Measurements from ENCODE around the gene GJC2. TPM values are rescaled to one million over a fixed set of nuclear protein-coding genes. Genes with fewer than 3 reads are reported as not detected.
A peak's percentile ranks its signal among the peaks of the same experiment; 100 is the strongest.
"Not testable (repeated sequence)": the region's sequence is repeated elsewhere in the genome, so short reads cannot be mapped to it uniquely, and the experiment has no call there.

The GJC2 gene
- total RNA-seq, 2 experiments from 2014 or later = 1.1 to 1.2 TPM

DNA sequence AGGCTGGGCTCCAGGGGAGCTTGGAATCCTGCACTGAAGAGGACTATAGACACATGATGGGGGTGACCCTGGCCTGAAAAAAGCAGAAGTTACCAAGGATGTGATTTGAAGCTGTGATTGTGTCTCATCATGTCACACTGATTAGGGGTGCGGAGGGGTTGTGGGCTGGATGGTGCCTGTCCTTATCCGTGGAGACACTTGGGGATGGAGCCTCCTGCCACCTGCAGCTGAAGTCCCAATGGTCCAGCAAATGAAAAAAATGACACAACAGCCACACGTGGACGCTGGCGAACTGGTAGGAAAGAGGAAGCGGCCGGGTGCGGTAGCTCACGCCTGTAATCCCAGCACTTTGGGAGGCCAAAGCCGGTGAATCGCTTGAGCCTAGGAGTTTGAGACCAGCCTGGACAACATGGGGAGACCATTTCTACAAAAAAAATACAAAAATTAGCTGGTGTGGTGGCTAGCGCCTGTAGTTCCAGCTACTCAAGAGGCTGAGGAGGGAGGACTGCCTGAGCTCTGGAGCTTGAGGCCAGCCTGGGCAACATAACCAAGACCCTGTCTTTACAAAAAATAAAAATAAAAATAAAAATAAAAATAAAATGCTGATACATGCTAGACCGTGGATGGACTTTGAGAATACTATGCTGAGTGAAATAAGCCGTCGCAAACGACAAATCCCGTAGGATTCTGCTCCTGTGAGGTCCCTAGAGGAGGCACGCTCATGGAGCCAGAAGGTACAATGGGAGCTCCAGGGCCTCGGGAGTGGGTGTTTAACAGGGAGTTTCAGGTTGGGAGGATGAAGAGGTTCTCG lies 15.0 kb downstream of the GJC2 start:
- Mint-ChIP-seq H3K4me3 (peak overlapping the region; percentile 91), H3K27me3 (no peaks in the 10 kb centered on the region), H3K36me3 (no peaks in the 10 kb centered on the region), H3K9me3 (no peaks in the 10 kb centered on the region), H3K27ac (peak overlapping the region; percentile 95), H3K4me1 (peaks cover 44% of the 10 kb centered on the region)
- DNase-seq = no peak

DNA sequence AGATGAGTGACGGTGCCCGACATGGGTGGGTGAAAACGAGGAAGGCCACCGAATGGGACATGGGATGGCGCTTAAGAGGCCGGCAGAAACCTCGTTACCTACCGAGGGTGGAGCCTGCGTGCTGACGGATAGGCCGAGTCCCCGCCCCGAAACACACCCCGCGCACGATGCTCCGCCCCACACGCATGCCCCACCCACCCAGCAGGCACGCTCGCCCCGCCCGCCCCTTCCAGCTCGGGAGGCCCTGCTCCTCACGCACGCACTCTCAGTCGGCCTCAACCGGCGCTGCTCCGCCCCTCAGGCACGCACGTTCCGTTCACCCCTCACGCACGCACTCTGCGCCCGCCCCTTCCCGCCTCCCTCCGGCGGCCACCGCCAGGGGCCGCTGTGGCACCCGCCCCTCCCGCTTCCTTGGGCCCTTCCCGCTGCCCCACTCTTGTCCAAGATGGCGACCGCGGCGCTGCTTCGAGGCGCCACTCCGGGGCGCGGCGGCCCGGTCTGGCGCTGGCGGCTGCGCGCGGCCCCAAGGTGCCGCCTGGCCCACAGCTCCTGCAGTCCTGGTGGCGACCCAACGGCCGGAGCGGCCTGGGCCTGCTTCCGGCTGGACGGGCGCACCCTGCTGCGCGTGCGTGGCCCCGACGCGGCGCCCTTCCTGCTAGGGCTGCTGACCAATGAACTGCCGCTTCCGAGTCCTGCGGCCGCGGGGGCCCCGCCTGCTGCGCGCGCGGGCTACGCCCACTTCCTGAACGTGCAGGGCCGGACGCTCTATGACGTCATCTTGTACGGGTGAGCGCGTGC lies 15.8 kb downstream of the GJC2 start, which contains the start of gene IBA57:
IBA57 (plus strand) TSS at position 433 of the 798 bp plus-strand sequence; CDS start at position 446, 13 bp downstream.
- Mint-ChIP-seq H3K36me3 (no peaks in the 10 kb centered on the region), H3K4me1 (peaks cover 46% of the 10 kb centered on the region), H3K27ac (peak within 1 kb of the TSS; percentile 95), H3K27me3 (no peaks in the 10 kb centered on the region), H3K9me3 (no peaks in the 10 kb centered on the region), H3K4me3 (peak within 1 kb of the TSS; percentile 91)
- peak; percentile 100 for DNase-seq

DNA sequence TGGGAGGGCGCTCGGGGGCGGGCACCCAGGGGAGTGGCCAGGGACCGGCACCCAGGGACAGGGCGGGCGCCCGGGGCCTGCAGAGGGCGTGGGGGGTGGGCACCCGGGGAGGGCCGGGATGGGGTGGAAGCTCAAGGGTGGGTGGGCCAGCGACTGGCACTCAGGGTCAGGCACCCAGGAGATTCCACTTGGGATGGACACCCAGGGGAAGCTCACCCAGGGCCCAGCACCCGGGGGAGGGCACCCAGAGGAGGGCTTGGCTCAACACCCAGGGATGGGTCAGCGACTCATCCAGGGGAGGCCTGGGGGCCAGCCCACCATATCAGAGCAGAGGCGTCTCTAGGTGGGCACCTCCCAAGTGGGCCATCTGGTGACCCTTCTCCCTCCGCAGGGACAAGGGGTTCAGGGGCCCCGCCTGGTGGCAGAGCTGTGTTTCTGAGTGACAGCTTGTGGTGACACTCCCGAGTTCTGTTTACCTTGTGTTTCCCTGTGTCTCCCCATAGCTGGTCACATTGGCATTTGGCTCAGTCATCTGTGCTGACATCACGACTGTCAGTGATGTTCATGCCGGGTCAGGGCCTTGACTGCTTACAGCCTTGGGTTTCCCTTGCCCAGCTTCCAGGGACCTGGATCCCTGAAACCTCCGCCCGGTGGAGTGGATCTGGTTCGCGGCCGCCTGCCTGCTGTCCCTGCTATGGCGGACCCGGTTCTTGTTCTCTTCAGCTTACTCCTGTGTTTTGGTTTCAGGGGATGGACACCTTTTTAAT lies 16.6 kb downstream of the GJC2 start:
- no peaks in the 10 kb centered on the region for H3K36me3 Mint-ChIP-seq
- peak; percentile 60 for DNase-seq
- H3K4me3 Mint-ChIP-seq = peak overlapping the region; percentile 76

DNA sequence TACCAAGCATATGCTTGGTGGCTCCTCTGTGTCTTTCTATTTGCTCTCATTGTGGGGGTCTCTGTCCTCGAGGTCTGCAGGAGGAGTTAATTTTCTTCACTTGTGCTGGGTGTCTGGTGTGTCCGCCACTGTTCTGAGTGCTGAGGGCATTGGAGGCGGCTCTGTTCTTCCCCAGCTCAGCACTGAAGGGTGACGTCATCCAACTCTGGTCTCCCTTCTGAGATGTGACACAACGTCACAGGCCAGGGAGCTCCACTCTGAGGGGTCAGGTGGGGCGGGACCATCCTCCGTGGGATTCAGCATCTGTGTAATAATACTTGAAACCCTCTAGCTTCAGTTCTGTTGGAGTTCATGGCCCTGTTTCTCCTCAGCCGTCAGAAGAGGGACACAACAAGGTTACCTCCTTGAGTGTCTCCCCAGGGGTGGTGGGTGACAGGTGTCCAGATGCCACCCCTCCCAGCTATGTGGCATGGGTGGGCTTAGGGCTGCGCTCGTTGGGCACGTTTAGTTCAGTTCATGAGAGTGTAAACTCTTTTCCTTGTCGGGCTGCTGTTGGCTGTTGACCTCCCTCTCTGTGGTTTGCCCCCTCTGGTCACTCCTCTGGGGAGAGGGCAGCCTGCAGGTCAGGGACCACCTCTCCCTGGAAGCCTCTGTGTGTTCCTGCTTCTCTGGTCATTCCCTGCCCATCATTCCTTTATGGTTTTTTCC lies 19.0 kb downstream of the GJC2 start:
- H3K9me3 Mint-ChIP-seq = no peaks in the 10 kb centered on the region
- no peaks in the 10 kb centered on the region for H3K27me3 Mint-ChIP-seq
- H3K27ac Mint-ChIP-seq = peak overlapping the region; percentile 2
- DNase-seq = no peak
- no peaks in the 10 kb centered on the region for H3K36me3 Mint-ChIP-seq
- no peak overlapping the region for H3K4me3 Mint-ChIP-seq
- H3K4me1 Mint-ChIP-seq = peaks cover 31% of the 10 kb centered on the region

More for the DNA sequence above, 16.6 kb downstream of the GJC2 start:
- H3K9me3 Mint-ChIP-seq = no peaks in the 10 kb centered on the region
- H3K4me1 Mint-ChIP-seq = peaks cover 45% of the 10 kb centered on the region
- peak overlapping the region; percentile 76 for H3K27ac Mint-ChIP-seq
- H3K27me3 Mint-ChIP-seq = no peaks in the 10 kb centered on the region

DNA sequence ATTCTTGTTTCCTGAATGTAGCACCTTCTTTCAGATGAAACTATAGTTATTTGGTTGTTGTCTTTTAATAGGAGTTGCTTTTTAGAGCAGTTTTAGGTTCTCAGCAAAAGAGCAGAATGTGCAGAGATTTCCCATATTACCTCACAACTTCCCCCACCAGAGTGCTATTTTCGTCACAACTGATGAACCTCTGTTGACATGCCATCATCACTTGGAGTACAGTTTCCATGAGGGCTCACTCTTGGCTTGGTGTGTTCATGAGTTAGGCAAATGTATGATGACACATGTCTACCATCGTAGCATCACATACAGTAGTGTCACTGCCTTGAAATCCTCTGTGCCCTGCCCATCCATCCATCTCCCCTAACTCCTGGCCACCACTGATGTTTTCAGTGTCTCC lies 19.6 kb downstream of the GJC2 start:
- Mint-ChIP-seq H3K27ac (no peak overlapping the region), H3K9me3 (no peaks in the 10 kb centered on the region), H3K4me1 (peaks cover 25% of the 10 kb centered on the region), H3K27me3 (no peaks in the 10 kb centered on the region), H3K36me3 (no peaks in the 10 kb centered on the region), H3K4me3 (no peak overlapping the region)
- DNase-seq = no peak

DNA sequence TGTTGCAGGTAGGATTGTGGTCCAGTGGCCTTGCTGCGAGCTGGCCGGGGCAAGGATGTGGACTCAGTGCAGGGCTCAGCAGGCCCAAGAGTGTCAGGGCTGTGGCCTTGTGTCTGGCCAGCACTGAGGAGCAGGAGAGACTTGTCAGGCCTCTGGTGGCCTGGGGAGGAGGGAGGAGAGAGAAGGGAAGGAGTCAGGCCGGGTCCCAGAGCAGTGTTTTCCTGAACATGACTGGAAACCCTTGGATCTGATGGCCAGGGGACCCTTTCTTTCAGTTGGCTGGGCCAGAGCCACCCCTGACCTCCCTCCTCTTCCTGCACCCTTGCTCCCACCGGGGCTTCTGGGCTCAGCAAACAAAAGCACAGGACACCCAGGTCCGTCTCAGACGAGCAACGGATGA lies 20.9 kb downstream of the GJC2 start:
- DNase-seq = no peak
- Mint-ChIP-seq H3K4me3 (no peak overlapping the region), H3K4me1 (peaks cover 17% of the 10 kb centered on the region), H3K27me3 (no peaks in the 10 kb centered on the region), H3K27ac (no peak overlapping the region), H3K9me3 (no peaks in the 10 kb centered on the region), H3K36me3 (no peaks in the 10 kb centered on the region)

DNA sequence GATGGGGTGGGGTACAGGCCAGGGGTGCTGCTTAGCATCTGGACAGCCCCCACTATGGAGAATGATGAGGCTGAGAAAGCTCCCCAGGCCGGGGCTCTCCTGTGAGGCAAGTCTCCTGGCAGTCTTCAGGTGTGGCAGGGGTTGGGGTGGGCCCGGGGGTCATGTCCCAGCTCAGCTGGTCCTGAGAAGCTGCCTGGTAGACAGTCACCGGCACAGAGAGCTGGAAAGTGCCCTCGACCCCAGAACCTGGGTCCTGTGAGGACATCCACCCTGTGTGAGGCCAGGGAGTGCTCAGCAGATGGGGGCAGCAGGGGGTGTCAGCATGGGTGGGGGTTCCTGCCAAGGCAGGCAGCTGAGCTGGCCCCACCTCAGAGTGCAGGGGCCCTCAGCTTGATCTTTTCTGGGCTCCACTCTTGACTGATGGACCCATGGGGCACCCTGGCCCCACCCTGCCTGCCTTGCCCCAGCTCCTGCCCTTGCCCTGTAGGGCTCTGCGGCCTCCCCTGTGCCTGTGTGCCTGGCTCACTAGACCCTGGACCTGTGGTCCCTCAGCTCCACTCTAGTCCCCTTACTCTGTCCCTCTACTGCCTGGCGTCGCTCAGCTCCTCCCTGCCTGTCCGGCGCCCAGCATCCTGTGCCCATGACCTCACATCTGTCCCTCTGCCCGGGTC lies 21.6 kb downstream of the GJC2 start:
- Mint-ChIP-seq H3K27me3 (no peaks in the 10 kb centered on the region), H3K9me3 (no peaks in the 10 kb centered on the region), H3K4me3 (no peak overlapping the region), H3K36me3 (no peaks in the 10 kb centered on the region), H3K4me1 (peaks cover 17% of the 10 kb centered on the region), H3K27ac (no peak overlapping the region)
- DNase-seq = no peak

DNA sequence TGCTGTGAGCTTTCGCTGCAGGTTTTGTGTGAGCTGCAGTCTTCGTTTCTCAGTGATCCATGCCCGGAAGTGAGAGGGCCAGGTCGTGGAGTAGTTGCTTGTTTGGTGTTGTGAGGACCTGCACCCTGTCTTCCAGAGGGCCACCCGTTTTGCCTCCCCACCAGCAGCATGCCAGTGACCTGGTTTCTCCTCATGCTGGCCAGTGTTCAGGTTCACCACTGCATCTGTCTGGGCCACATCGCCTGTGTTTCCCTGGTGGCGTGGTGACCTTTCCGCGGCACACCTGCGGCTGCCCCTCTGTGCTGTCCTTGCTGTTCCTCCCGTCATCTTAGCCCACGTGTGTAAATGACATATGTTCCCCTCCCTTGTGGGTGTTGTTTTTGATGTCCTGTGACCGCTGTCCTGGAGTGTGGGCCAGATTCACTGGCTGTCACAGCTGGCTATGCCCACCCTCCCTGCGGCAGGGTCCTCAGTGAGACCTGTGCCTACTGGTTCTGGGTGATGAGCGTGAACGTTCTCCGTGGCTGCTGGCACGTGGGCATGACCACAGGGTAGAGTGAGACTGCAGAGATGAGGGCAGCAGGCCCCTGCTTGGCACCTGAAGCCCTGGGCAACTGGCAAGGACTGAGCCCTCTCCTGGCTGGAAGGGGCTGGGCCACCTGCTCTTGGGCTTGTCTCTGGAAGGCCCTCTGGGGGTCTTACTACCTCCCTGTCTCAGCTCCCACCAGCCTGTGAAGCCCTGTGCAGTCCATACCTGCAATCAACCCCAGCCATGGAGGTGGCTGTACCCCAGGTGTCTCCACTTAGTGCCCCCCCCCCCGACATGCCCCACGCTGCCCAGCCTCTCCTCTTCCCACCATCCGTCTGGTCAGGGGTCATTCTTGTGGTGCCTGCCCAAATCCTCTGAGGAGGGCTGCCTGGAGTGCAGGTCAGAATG lies 23.1 kb downstream of the GJC2 start:
- DNase-seq = no peak
- Mint-ChIP-seq H3K36me3 (no peaks in the 10 kb centered on the region), H3K27me3 (no peaks in the 10 kb centered on the region), H3K9me3 (no peaks in the 10 kb centered on the region), H3K4me1 (peaks cover 10% of the 10 kb centered on the region), H3K27ac (no peak overlapping the region), H3K4me3 (no peak overlapping the region)

DNA sequence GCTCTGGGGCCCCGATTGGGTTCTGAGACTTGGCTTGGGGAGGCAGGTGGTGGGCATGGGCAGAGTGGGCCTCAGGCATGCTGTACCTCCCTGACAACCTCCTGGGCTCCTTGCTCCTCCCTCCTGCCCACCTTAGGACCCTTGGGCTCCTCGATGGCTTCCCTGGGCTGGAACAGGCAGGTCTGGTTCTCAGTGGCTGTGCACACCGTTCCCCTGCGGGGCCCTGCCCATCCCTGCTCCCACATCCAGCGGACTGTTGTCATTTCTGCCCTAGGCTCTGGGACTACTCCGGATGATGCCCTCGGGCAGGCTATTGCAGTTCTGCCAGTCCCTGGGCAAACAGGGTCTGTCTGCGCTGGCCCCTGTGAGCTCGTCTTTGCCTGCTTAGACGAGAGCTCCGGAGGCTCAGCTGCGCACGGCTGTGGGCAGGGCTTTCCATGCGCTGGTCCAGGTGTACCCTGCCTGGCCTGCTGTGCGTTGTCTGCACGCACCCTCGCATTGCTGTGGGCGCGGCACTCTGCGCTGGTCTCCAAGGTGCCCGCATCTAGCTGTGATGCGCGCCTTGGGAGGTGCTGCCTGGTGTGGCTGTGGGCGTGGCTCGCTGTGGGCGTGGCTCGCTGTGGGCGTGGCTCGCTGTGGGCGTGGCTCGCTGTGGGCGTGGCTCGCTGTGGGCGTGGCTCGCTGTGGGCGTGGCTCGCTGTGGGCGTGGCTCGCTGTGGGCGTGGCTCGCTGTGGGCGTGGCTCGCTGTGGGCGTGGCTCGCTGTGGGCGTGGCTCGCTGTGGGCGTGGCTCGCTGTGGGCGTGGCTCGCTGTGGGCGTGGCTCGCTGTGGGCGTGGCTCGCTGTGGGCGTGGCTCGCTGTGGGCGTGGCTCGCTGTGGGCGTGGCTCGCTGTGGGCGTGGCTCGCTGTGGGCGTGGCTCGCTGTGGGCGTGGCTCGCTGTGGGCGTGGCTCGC lies 24.1 kb downstream of the GJC2 start:
- not testable (repeated sequence) for H3K27ac Mint-ChIP-seq, H3K4me3 Mint-ChIP-seq, H3K4me1 Mint-ChIP-seq, H3K27me3 Mint-ChIP-seq, DNase-seq, H3K36me3 Mint-ChIP-seq, H3K9me3 Mint-ChIP-seq

DNA sequence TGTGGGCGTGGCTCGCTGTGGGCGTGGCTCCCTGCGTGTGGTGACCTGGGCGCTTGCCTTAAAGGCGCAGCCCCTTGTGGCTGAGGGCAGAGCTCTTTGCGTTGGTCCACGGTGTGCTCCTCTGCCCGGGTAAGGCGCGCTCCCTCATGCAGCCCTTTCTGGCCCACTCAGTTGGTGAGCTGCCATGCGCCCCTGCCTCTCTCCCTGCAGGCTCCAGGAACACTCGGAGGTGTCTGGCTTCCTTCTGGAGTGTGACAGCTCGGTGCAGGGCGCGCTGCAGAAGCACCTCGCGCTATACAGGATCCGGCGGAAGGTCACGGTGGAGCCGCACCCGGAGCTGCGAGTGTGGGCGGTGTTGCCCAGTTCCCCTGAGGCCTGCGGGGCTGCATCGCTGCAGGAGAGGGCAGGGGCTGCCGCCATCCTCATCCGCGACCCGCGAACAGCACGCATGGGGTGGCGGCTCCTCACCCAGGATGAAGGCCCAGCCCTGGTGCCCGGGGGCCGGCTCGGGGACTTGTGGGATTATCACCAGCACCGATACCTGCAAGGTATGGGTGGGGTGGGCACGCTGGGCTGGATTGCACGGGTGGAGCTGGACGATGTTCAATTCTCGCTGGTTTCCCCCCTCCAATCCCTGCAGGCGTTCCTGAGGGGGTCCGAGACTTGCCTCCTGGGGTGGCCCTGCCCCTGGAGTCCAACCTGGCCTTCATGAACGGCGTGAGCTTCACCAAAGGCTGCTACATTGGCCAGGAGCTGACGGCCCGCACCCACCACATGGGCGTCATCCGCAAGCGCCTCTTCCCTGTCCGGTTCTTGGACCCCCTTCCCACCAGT lies 25.0 kb downstream of the GJC2 start:
- Mint-ChIP-seq H3K36me3 (no peaks in the 10 kb centered on the region), H3K4me3 (no peak overlapping the region), H3K9me3 (no peaks in the 10 kb centered on the region), H3K27me3 (no peaks in the 10 kb centered on the region), H3K4me1 (peaks cover 3% of the 10 kb centered on the region), H3K27ac (no peak overlapping the region)
- no peak for DNase-seq

DNA sequence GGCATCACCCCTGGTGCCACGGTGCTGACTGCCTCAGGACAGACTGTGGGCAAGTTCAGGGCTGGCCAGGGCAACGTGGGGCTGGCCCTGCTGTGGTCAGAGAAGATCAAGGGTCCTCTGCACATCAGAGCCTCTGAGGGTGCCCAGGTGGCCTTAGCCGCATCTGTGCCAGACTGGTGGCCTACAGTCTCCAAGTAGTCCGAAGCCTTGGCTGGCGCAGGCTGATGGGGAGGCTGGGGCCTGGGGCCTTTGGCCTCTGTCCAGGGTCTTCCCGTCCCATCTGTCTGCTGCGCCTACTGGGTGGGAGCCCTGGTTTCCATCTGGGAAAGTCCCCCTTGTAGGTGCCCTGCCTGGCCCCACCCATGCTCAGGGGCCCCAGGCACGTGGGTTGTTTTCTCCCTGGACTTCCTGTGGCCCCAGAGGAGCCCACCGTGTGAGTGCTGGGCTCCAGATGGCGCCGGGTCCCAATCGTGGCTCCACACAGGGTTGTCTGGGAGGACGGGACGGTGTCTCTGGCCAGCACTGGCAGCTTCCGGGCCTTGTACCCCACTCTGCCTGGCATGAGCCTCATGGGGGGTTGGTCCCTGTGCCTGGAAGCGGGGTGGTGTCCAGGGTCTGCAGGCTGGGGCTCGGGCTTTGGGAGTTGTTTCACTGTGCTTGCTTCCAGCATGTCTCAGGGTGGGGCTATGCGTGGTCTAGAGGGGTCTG lies 25.7 kb downstream of the GJC2 start:
- Mint-ChIP-seq H3K36me3 (no peaks in the 10 kb centered on the region), H3K27ac (no peak overlapping the region), H3K27me3 (no peaks in the 10 kb centered on the region), H3K9me3 (no peaks in the 10 kb centered on the region), H3K4me3 (no peak overlapping the region), H3K4me1 (peaks cover 3% of the 10 kb centered on the region)
- DNase-seq = no peak
